Measurements from ENCODE around the gene RHO. TPM values are rescaled to one million over a fixed set of nuclear protein-coding genes. Genes with fewer than 3 reads are reported as not detected.

The RHO gene
- total RNA-seq, 4 donors from 2014 or later, result not detected

DNA sequence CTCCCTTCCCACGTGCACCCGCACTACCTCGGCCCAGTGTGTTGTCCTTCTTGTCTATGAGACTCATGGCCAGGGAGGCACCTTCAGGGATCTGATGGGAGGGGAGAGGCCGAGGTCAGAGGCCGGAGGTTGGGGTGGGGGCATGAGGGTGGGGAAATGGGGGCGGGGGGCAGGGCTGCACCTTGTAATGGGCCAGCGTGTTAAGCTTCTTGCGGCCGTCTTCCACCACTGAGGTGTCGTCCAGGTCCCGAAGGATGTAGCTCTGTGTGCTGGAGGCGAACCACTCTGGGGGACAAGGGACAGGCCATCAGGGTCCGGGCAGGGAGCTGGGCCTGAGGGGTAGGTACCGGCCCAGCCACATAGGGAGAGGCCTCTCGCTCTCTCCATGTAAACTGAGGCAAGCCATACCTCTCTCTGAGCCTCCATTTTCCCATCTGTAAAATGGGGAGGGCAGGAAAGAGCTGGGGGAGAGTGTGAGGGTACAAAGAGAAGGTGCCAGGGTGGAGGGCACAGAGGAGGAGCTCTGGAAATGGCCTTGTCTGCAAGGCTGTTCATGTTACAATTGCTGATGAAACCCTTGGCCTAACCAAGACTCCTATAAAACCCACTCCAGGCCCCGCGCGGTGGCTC is 33.3 kb downstream of the RHO start:
- H3K9me3 ChIP-seq, result no peaks in the 10 kb centered on the region
- no peak for DNase-seq (ENCODE audit: low spot score in 2 of 2)
- H3K36me3 ChIP-seq, result peaks cover 0 to 86% (median 12%) of the 10 kb centered on the region in 3 donors
- no peaks in the 10 kb centered on the region for H3K27me3 ChIP-seq
- peaks cover 0 to 93% (median 68%) of the 10 kb centered on the region in 4 donors for H3K4me1 ChIP-seq
- no peak overlapping the region for H3K4me3 ChIP-seq
- no peak for TF ChIP-seq POLR2A (IDR thresholded peaks at IDR 0.05)
- TF ChIP-seq, protein P1, sequence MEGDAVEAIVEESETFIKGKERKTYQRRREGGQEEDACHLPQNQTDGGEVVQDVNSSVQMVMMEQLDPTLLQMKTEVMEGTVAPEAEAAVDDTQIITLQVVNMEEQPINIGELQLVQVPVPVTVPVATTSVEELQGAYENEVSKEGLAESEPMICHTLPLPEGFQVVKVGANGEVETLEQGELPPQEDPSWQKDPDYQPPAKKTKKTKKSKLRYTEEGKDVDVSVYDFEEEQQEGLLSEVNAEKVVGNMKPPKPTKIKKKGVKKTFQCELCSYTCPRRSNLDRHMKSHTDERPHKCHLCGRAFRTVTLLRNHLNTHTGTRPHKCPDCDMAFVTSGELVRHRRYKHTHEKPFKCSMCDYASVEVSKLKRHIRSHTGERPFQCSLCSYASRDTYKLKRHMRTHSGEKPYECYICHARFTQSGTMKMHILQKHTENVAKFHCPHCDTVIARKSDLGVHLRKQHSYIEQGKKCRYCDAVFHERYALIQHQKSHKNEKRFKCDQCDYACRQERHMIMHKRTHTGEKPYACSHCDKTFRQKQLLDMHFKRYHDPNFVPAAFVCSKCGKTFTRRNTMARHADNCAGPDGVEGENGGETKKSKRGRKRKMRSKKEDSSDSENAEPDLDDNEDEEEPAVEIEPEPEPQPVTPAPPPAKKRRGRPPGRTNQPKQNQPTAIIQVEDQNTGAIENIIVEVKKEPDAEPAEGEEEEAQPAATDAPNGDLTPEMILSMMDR (IDR thresholded peaks at IDR 0.05), result no peak
- TF ChIP-seq EP300 (IDR thresholded peaks at IDR 0.05), result no peak
- WGBS, 2 donors, result 53 to 78% methylated on average over 15 to 18 of the region's 18 CpGs
- peak overlapping the region; percentile 69 to 95 (median 86) for H3K27ac ChIP-seq

DNA sequence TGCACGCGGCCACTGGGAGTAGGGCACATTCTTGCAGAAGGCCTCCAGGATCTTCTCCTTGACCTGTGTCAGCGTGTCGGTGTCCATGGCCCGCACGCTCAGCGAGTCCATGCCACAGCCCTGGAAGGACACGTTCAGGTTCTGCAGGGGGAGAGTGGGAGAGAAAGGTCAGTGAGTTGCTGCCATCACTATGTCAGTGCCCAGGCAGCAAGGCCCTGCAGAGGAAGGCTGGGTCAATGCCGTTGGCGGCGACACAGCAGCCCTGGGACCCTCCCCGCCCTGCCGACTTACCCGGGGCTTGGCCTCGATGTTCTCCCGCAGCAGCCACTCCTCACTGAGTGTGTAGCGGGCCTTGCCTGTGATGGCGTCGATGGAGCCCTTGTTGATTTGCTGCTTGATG is 34.4 kb downstream of the RHO start:
- no peak for TF ChIP-seq POLR2A (IDR thresholded peaks at IDR 0.05)
- TF ChIP-seq, protein P1 (IDR thresholded peaks at IDR 0.05), result no peak
- TF ChIP-seq EP300 (IDR thresholded peaks at IDR 0.05), result no peak
- no peak for DNase-seq (ENCODE audit: low spot score in 2 of 2)
- H3K4me1 ChIP-seq, result peaks cover 0 to 93% (median 61%) of the 10 kb centered on the region in 4 donors
- no peaks in the 10 kb centered on the region for H3K27me3 ChIP-seq
- no peaks in the 10 kb centered on the region for H3K9me3 ChIP-seq
- 78 to 89% methylated on average over 18 to 19 of the region's 19 CpGs for WGBS, 2 donors
- H3K36me3 ChIP-seq, result peaks cover 0 to 91% (median 12%) of the 10 kb centered on the region in 3 donors
- H3K4me3 ChIP-seq, result no peak overlapping the region
- peak overlapping the region in 1 of 4 donors; percentile 90 for H3K27ac ChIP-seq

DNA sequence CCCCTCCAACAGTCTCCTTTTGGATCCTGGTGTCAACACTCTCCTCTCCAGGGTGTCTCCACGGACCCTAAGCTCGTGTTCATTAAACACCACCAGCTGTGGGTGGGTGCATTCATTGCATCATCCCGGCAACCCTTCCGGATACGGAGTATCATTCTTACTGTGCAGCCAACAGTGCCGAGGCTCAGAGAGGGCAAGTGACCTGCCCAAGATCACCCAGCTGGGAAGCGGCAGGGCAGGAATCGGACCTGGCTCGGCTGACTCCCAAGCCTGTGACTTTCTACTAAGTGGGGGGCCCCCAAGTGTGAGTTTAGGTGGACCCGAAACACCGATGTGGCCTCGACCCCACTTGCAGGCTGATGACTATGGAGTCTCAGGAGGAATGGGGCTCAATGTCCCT is 34.9 kb downstream of the RHO start:
- DNase-seq (ENCODE audit: low spot score in 2 of 2), result no peak
- Histone ChIP-seq H3K9me3 (no peaks in the 10 kb centered on the region), H3K4me3 (no peak overlapping the region), H3K27ac (peak overlapping the region; percentile 33 to 90 (median 72)), H3K36me3 (peaks cover 0 to 91% (median 12%) of the 10 kb centered on the region in 3 donors), H3K27me3 (no peaks in the 10 kb centered on the region), H3K4me1 (peaks cover 0 to 92% (median 55%) of the 10 kb centered on the region in 4 donors)
- 80 to 83% methylated on average over 12 of the region's 12 CpGs for WGBS, 2 donors
- TF ChIP-seq EP300 (IDR thresholded peaks at IDR 0.05), result no peak
- TF ChIP-seq, protein P1 (IDR thresholded peaks at IDR 0.05), result no peak
- no peak for TF ChIP-seq POLR2A (IDR thresholded peaks at IDR 0.05)

DNA sequence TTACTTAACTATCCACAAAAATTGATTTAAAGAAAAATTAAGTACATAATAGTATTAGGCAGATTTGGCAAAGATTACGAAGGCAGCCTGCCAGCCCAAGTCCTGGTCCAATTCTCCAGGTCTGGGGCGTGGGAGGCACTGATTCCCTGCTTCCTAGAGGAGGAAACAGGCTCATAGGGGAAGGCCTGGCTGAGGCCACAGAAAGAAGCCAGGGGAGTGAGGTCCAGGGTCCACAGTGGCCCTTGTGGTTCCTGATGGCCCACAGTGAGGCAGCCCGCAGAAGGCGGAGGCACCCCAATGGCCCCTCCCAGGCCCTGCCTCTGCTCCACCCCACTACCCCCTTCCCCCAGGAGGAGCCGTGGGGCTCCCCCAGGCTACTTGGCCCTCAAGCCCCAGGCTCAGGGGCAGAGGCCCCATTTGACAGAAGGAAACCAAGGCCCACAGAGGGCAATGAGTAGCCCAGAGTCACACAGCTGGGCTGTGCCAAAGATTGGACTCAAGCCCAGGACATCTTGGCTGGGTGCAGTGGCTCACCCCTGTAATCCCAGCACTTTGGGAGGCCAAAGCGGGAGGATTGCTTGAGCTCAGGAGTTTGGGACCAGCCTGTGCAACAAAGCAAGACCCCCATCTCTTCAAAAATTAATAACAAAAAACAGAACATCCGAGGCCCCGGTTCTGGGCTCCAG is 35.6 kb downstream of the RHO start:
- Histone ChIP-seq H3K4me3 (no peak overlapping the region), H3K9me3 (no peaks in the 10 kb centered on the region), H3K36me3 (peaks cover 0 to 91% (median 12%) of the 10 kb centered on the region in 3 donors), H3K4me1 (peaks cover 0 to 86% (median 49%) of the 10 kb centered on the region in 4 donors), H3K27me3 (no peaks in the 10 kb centered on the region), H3K27ac (peak overlapping the region; percentile 33 to 90 (median 72))
- WGBS, 2 donors, result 68 to 70% methylated on average over 8 of the region's 8 CpGs
- no peak for DNase-seq (ENCODE audit: low spot score in 2 of 2)
- no peak for TF ChIP-seq POLR2A (IDR thresholded peaks at IDR 0.05)

DNA sequence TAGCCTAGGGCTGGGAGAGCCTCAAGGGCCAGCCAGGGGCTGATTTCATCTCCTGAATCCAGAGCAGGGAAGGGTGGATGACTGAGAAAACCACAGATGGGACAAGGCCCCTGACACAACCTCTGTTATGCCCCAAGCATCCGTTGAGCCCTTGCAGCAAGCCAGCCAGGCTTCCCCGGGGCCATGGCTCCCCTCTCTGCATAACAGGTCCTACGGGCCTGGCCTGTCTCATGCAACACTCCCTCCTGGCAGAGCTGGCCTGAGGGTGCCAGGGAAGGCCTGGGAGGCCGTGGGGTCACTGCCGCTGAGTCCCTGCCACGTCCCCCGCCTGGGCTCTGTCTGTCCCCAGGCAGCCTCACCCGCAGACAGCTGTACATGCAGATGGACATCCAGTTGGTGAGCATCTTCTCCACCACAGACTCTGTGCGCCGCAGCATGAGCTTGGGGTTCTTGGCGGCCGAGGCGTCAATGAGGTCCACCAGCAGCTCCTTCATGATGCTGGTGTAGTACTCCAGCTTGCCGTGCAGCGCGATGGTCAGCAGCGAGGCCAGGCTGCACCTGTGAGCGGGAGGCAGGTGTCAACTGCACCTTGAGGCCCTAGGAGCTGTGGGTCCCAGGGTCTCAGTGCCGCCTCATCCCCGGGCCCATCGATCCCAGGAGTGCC is 36.7 kb downstream of the RHO start:
- no peaks in the 10 kb centered on the region for H3K27me3 ChIP-seq
- 78 to 86% methylated on average over 5 to 11 of the region's 21 CpGs for WGBS, 2 donors
- H3K27ac ChIP-seq, result peak overlapping the region in 3 of 4 donors; percentile 50 to 90 (median 87)
- H3K36me3 ChIP-seq, result peaks cover 0 to 91% (median 12%) of the 10 kb centered on the region in 3 donors
- H3K4me3 ChIP-seq, result no peak overlapping the region
- no peaks in the 10 kb centered on the region for H3K9me3 ChIP-seq
- no peak for DNase-seq (ENCODE audit: low spot score in 2 of 2)
- TF ChIP-seq, protein P1 (IDR thresholded peaks at IDR 0.05), result no peak
- TF ChIP-seq POLR2A (IDR thresholded peaks at IDR 0.05) (no peak), EP300 (IDR thresholded peaks at IDR 0.05) (no peak)
- H3K4me1 ChIP-seq, result peaks cover 0 to 74% (median 38%) of the 10 kb centered on the region in 4 donors
